Measurements from ENCODE around the gene CUL7. TPM values are rescaled to one million over a fixed set of nuclear protein-coding genes. Genes with fewer than 3 reads are reported as not detected.
A peak's percentile ranks its signal among the peaks of the same experiment; 100 is the strongest.
"Not testable (repeated sequence)": the region's sequence is repeated elsewhere in the genome, so short reads cannot be mapped to it uniquely, and the experiment has no call there.

CUL7 gene
- polyA plus RNA-seq, 3 donors, result 46.6 to 51.4 (median 47.1) TPM

DNA sequence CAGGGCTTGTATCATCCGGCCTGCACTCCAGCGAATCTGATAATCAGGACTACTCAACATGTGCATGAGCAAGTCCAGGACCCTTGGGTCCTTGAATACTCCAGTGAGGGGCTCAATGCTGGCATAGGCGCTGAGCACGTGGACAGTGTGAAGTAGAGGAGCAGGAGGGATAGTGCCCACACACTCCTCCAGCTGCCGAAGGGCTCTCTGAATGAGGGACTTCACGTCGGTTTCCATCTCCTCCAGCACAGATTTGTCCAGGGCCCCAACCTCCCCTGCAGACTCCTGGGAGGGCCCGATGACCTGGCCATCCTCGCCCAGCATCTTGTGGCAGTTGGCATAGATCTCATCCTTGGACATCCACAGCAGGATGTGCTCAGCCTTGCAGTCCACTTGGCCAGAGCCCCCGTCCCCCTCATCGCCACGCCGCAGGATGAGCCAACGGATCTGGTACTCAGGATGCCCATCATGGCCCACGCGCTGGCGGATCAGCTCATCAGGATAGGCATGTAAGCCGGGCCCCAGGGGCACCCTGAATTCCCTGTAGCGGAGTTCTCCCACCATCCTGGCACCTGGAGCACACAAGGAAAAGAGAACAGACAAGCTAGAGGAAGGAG is 1.3 kb downstream of the CUL7 start:
- no peak for DNase-seq (ENCODE audit: low read depth in 3 of 3, low spot score in 2 of 3)

DNA sequence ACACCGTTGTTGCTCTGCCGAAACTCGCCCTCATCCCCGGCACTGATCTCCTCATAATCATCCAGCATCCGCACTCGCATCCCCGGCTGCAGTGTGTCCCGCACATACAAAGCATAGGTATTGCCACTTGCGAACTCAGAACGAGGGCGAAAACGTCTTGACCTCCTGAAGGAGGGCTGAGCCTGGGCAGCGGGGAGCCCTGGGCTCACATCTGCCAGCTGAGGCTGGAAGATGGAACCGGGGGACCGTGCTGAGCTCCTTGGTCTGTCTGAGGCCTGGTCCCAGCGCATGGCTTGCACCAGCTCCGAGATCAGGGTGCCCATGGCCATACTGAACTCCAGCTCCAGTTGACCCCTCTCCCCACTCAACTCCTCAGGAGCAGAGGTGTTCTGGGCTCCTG is 2.7 kb downstream of the CUL7 start:
- DNase-seq (ENCODE audit: low read depth in 3 of 3, low spot score in 2 of 3), result no peak

DNA sequence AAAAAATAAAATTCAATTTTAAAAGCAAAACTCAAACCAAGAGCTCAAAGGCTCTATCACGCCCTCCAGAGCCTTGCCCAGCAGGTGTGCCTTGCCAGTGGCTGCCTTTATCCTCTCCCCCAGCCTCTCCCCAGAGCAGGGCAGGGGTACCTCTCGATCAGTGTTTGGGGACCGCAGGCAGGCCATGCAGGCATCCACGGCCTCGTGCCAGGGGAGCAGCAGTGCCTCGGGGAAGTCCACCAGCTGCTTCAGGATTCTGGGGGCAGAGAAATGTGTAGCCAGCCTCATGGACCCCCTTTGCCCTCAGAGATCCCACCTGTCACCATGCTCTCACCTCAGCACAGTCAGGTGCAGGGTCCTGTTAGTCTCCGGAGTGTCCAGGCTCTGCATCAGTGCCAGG is 5.7 kb downstream of the CUL7 start:
- no peak for DNase-seq (ENCODE audit: low read depth in 3 of 3, low spot score in 2 of 3)

DNA sequence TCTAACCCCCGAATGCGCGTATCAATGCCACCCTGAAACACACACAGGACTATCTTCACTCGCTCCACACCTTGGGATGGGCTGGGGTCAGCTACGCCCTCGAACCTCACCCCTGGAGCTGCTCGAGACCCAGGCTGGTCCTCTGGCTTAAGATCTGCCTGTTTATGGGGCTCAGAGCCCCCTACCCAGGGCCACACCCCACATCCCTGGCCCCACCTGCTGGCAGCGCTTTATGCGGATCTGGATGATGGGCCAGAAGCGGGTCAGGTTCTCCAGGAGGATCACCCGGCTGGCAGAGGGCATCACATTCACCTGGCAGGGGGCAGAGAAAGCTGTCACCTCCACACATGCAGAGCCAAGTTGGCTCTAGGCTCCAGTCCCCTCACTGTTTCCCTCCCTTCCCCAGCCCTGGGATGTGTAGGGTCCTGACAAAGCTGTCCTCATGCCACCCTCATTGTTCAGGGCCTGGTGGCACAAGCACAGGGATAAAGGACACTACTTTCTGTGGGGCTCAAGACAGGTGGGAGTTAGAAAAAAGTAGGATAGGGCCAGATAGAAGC is 8.2 kb downstream of the CUL7 start:
- DNase-seq (ENCODE audit: low read depth in 3 of 3, low spot score in 2 of 3), result no peak

DNA sequence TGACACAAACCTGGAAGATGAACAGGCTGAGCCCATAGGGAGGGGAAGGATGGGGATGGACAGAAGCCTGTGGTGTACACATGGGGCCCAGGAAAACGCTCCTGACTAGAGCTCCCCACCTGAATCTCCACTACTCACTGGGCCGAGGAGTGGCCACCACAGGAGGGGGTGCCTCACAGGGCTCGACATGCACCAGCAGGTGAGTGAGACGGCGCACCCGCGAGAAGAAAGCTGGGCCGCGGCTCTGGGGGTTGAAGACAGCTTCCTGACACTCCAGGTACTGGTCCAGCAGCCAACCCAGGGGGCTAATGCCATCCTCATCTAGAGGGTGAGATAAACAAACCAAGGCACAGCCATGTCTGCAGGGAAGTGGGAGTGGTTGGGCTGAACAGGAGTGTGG is 10.3 kb downstream of the CUL7 start:
- no peak for DNase-seq (ENCODE audit: low read depth in 3 of 3, low spot score in 2 of 3)

DNA sequence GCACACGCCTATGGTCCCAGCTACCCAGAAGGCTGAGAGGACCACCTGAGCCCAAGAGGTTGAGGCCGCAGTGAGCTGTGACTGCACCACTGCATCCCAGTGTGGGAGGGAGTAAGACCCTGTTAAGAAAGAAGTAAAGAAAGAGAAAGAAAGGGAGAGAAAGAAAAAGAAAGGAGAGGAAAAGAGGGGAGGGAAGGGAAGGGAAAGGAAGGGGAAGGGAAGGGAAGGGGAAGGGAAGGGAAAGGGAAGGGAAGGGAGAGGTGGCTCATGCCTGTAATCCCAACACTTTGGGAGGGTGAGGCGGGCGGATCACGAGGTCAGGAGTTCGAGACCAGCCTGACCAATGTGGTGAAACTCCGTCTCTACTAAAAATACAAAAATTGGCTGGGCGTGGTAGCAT is 12.2 kb downstream of the CUL7 start:
- not testable (repeated sequence) for DNase-seq (ENCODE audit: low read depth in 3 of 3, low spot score in 2 of 3)

DNA sequence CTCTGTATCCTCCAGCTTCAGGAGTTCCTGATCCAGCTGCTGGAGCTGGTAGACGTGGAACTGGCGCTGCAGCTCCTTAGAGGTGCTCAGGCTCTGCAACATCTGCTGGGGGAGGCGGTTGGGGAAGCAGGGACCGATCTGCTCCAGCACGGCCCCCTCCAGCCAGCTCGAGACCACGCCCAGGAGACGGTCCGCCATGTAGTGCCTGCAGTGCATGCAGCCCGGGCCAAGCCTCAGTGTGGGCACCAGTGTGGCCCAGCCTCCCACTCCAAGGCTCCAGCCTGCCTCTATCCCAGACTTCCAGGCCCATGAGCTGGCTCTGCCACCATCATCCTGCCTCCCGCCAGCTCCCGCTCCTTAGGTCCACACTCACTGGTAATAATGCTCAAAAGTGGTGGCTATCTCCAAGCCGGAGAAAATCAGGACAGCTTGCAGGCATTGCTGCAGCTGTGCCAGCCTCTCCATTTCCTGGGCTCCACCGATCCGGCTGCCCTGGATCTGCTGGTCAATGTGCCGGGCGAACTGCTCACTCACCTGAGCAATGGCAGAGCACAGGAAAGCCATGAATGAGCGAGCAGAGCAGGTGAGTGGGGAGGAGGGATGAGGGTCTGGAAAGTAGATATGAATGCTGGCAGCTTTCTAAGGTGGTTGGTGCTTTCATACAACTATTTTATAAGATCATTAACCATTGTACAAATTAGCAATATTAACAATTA is 13.0 kb downstream of the CUL7 start:
- no peak for DNase-seq (ENCODE audit: low read depth in 3 of 3, low spot score in 2 of 3)

DNA sequence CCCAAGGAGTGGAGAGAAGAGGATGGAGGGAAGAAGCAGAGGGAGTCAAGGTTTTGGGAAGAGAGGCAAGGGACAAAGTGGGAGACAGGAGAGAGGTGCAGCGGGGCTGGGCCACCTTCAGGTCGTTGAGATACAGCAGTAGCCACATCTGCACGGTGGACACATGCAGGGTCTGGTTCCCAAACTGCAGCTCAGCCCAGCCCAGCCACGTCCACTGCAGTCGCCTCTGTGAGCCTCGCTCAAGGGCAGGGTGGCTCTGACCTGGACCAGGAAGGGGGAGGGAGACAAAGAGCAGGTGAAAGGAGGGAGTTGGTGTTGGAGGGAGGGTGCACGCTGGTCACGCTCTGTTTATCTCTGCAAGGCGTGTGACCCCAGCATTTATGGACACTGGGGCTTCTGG is 14.9 kb downstream of the CUL7 start:
- DNase-seq (ENCODE audit: low read depth in 3 of 3, low spot score in 2 of 3), result no peak

DNA sequence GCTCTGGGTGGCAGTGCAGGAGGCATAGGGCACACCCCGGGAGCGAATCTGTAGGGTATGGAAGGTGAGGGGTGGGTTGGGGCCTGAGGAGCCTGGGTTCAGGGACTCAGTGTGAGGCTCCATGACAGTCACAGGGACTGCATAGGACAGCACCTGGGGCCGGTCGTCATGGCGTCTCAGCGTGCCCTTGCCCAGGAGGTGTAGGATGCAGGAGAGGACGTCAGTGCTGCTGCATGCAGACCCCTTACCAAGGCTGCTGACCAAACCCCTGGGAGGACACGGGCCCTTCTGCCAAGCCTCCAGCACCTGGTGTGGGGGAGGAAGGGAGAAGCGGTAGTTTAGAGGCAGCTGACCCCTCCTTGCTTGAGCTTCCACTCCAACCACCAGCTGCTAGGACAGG is 15.9 kb downstream of the CUL7 start:
- DNase-seq (ENCODE audit: low read depth in 3 of 3, low spot score in 2 of 3), result no peak

DNA sequence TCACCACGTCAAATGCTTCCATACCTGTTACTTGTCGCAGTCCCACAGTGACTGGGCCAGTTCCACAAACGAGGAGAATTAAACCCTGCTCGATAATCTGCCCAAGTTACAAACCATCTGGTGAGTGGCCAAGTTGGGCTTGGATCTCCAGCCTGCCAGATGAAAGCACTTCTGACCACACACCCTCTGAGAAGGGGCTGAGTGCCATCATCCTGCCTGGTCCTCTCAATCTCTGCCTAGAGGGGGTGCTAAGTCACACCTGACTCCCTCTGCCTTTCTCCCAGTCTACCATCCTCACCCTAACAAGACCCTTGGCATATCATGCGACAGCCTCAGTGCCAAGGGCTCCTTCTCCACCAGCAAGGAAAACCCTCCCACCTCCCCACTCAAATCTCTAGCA is 16.5 kb downstream of the CUL7 start:
- DNase-seq (ENCODE audit: low read depth in 3 of 3, low spot score in 2 of 3), result no peak

DNA sequence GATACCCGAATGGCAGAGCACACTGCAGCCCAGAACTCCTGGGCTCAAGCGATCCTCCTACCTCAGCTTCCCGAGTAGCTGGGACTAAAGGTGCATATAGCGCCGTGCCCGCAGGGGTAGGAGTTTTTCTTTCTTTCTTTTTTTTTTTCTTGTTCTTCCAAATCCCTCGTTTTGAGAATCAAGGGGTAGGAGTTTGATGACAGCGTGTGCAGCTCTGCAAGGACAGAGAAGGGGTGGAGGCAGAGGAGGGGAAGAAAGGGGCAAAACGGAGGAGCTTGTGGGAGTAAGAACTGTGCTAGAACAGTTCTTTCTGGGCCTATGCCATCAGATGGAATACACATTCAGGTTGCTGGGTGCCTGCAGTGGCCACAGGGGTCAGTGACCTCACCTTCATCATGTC is 16.9 kb downstream of the CUL7 start:
- DNase-seq (ENCODE audit: low read depth in 3 of 3, low spot score in 2 of 3), result no peak

DNA sequence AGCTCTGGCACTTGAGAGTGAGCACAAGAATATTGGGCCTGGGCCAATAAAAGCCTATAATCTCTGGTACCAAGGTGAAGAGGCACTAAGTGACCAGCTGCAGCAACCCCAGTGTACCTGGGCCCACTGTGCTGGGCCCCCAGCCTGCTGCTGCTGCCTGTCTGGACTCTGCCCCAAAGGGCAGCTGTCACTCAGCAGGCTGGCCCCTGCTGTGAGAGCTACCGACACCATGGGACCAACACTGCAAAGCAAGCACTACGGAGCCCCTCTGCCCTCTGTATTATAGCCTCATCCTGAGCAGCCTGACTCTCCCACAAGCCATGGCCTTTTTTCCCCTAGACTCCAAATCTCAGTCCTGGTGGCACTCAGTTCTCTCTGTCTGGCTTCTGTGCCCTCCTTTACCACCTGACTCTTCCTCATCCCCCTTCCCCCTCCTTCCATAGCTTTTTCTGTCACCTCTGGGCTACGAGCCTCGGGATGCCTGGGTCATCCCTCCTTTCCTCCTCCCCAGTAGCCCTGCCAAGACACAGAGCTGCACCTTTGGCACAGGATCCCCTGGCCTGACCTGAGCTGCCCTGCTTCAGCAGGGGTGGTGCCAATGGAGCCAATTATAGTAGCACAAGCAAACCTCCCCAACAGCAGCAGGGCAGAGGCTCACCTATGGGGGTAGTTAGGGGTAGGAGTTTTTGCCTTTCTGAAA is 18.0 kb downstream of the CUL7 start:
- no peak for DNase-seq (ENCODE audit: low read depth in 3 of 3, low spot score in 2 of 3)

DNA sequence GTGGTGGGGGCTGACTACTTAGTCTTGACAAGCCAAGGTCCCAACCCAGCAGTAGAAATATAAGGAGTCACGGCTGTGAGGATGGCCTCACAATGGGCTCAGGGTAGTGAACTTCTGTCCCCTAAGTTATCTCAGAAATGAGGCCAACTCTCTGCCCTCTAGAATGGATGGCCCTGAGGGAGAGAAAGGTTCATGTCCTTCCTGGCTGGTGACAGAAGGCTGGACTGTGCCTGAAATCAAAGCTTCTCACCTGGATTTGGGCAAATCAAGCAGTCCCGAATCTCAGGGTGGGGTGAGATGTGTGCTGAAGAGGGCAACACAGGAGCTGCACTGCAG is 19.5 kb downstream of the CUL7 start:
- DNase-seq (ENCODE audit: low read depth in 3 of 3, low spot score in 2 of 3), result no peak

DNA sequence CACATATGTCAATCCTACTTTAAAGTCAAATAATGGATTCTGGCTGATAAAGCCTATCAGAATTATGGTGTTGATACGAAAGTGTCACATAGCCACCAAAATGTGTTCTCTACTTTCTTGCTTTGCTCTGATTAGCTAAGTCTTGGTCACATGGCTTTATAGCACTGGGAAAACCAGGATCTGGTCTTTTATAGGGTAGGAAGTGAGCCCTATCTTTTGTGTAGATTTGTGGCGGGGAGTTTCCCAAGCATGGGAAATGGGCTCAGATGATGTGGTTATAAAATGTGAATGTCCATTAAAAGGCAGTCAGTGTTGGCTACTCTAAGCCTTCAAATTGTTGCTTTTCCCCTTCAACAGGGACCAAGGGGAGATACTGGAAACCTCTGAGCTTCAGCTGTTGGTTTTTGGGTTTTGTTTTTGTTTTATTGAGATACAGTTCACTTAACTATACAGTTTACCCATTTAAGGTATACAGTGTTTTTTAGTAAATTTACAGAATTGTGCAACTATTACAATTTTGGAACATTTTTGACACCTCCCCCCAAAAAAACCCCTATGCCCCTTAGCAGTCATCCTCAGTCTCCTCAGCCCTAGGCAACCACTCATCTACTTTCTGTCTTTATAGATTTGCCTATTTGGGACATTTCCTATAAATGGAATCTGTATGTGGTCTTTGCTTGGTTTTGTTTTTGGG is 20.0 kb downstream of the CUL7 start:
- no peak for DNase-seq (ENCODE audit: low read depth in 3 of 3, low spot score in 2 of 3)

DNA sequence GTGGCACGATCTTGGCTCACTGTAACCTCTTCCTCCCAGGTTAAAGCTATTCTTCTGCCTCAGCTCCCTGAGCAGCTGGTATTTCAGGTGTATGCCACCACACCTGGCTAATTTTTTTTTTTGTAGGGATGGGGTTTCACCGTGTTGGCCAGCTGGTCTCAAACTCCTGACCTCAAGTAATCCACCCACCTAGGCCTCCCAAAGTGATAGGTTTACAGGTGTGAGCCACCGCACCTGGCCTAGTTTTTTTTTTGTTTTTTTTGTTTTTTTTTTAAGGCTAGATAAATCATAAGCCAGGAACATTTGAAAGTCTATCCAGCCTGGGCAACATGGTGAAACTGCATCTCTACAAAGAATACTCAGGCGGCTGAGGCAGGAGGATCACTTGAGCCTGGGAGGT is 21.3 kb downstream of the CUL7 start:
- DNase-seq (ENCODE audit: low read depth in 3 of 3, low spot score in 2 of 3), result no peak

DNA sequence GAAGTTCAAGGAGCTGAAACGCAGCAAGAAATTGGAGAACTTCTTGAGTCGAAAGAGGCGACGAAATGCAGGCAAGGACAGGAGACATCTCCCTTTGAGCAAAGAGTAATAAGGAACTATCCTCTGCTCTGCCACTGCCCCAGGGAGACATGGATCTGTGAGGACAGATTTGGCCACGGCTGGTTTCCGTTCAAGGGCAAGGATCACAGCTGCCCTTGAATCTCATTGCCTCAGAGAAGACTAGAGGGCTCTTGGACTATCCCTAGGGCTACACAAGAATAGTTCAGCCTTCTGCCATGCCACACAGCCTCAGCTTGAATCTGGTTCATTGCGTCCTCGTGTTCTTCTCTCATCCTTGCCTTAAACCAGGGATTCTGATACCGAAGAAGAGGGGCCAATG is 24.5 kb downstream of the CUL7 start:
- DNase-seq (ENCODE audit: low read depth in 3 of 3, low spot score in 2 of 3), result no peak

DNA sequence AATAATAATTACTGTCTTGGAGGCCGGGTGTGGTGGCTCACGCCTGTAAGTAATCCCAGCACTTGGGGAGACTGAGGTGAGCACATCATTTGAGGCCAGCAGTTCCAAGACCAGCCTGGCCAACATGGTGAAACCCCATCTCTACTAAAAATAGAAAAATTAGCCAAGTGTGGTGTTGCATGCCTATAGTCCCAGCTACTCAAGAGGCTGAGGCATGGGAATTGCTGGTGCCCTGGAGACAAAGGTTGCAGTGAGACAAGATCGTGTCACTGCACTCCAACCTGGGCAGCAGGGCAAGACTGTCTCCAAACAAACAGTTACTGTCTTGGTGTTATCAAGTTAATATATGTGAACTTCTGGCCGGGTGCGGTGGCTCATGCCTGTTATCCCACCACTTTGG is 27.3 kb downstream of the CUL7 start:
- no peak for DNase-seq (ENCODE audit: low read depth in 3 of 3, low spot score in 2 of 3)

DNA sequence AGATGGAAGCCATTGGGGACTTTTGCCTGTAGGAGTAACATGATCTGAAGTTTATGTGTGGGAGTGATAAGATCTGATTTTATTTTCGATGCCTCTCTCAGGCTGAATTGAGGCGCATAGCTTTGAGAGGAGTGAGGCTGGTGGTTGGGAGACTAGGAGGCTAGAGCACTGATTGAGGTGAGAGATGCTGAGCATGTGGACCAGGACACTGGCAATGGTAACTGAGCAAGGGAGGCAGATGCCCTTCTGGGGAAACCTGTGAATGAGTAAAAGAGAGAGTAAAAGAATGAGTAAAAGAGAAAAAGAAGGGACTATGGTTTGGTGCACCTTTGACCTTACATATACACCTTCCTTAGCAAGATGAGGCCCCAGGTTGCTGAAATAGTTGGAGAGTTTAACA is 29.2 kb downstream of the CUL7 start:
- DNase-seq (ENCODE audit: low read depth in 3 of 3, low spot score in 2 of 3), result no peak

DNA sequence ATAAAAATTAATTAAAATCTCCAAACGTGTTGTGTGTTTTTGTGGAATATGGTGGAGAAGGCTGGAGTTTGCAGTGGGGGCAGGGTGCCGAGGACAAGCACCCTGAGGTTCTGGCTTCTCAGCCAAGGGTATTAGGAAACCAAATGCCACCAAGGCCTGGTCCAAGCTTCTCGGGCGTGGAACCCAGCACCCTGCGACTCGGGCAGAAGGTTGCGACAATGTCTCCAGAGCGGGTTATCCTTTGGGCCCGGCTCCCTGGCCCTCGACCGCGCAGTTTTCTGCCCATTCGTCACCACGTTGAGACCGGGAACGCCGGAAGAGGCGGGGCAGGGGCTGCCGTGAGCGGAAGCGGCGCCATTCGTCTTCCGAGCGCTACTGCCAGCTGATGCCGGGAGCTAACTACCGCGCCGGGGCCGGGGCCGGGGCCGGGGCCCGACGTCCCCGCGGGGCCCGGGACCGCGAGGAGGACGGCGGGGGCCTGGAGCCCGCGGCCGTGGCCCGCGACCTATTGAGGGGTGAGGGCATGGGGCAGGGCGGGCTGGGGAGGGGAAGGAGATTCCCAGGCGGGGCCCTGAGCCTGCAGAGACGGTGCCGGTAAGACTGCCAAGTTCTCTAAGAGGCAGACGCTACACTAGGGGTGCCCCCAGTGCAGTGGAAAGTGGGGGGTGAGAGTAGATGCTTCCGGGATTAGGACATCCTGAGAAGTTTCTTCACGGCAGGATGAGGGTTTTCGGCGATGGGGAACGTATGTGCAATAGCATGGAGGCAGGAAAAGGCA is 32.2 kb downstream of the CUL7 start, which contains the start of gene RRP36:
Gene RRP36, plus strand, starts transcription at position 354 of the 778 bp plus-strand sequence. Its CDS starts 32 bp downstream, at position 386.
- peak in 2 of 3 donors; percentile 40 to 52 for DNase-seq (ENCODE audit: low read depth in 3 of 3, low spot score in 2 of 3)

DNA sequence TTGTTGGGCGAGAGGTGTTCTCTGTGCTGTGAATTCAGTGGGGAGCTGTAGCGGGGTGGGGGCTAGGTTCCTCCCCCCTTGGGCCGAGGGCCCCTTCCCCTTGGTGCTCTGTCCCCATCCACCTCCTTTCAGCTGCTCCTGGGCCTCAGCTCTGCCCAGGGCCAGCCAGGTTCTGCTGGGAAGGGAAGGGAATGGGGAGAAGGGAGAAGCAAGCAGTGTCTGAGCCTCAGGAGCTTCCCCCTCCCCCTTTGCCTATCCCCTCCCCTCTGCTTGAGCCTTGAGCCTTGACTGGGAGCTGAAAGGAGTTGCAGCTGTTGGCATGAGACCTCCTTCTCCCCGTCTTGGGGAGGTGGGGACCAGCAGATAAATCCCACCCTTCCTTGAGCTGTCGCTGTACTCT is 32.8 kb downstream of the CUL7 start:
- no peak for DNase-seq (ENCODE audit: low read depth in 3 of 3, low spot score in 2 of 3)

All from right renal cortex interstitium (tissue), 3 donors.